Fibroblast of pulmonary artery (primary cell): ENCODE measurements around the gene MYRIP.
A peak's percentile ranks its signal among the peaks of the same experiment; 100 is the strongest.
"Not testable (repeated sequence)": the region's sequence is repeated elsewhere in the genome, so short reads cannot be mapped to it uniquely, and the experiment has no call there.

ENCODE experiments used
- DNase-seq: peaks from one replicate; pipeline ENCODE4 v3.0.0-alpha.2; 2010; ENCODE audit warnings: low read depth
- H3K4me3 ChIP-seq: replicated peaks from 2 replicates; pipeline ENCODE4 v1.5.1; 2011; ENCODE audit warnings: low read depth, mild to moderate bottlenecking, control low read depth, low read length, moderate library complexity
- TF ChIP-seq, protein P1 (sequence below): IDR thresholded peaks from 2 replicates; pipeline ENCODE4 v1.5.1; 2011; ENCODE audit warnings: mild to moderate bottlenecking, control low read depth, low read length, inconsistent platforms; ENCODE audit errors: missing control alignments

MYRIP gene

DNA sequence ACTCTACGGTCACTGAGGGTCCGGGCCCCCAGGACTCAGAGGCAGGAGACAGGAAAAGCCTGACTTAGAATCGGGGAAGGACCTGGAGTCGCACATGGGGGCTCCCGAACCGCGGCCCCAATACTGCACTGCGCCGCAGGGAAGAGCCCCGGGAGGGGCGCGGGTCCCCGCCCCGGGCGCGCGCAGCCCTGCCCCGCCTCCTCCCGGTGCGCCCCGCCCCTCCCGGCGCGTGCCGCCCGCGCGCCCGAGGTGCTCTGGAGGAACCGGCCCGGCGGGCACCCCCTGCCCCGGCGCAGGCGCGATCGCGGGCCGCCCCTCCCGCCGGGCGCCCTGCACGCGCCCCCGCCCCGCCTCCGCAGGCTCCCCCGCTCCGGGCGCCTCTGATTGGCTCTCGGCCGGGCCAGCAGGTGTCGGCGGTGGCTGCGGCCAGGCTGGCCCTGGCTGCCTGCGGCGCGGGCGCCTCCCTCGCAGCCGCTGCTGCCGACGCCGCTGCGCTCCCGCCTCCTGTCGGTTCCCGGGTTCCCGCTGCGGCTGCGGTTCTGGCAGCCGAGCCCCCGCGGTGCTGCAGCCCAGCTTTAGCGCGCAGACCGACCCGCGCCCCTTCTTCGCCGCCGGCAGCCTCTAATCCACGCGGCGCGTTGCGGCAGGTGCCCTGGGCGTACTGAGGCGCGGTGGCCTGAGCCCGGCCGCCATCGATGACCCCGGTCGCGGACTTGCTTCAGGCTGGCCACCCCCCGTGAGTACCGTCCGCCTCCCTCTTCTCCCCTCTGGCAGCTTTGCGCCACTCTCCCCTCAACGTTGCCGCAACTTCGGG, at the start of gene MYRIP:
MYRIP (plus strand) TSS at position 429 of the 814 bp plus-strand sequence. CDS start 91,208 bp downstream, outside the sequence.
- peak within 1 kb of the TSS; percentile 33 for H3K4me3 ChIP-seq
- TF ChIP-seq, protein P1, sequence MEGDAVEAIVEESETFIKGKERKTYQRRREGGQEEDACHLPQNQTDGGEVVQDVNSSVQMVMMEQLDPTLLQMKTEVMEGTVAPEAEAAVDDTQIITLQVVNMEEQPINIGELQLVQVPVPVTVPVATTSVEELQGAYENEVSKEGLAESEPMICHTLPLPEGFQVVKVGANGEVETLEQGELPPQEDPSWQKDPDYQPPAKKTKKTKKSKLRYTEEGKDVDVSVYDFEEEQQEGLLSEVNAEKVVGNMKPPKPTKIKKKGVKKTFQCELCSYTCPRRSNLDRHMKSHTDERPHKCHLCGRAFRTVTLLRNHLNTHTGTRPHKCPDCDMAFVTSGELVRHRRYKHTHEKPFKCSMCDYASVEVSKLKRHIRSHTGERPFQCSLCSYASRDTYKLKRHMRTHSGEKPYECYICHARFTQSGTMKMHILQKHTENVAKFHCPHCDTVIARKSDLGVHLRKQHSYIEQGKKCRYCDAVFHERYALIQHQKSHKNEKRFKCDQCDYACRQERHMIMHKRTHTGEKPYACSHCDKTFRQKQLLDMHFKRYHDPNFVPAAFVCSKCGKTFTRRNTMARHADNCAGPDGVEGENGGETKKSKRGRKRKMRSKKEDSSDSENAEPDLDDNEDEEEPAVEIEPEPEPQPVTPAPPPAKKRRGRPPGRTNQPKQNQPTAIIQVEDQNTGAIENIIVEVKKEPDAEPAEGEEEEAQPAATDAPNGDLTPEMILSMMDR = no peak
- DNase-seq = peak; percentile 11

DNA sequence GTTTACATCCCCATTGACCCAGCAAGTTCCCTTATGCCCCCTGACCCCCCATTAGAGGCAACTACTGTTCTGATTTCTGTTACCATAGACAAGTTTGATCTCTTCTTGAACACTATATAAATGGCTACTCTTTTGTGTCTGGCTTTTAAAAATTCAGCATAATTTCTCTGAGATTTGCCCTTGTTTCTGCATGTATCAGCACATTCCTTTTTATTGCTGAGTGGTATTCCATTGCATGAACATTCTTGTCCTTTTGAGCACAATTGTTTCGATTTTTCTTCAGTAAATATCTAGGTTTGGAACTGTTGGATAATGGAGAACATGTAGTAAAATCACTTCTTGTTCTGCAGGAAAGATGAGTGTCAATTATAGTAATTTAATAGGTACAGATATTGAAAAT, 49.1 kb upstream of the MYRIP start:
- TF ChIP-seq, protein P1 = no peak
- no peak for DNase-seq
- H3K4me3 ChIP-seq = no peak overlapping the region

DNA sequence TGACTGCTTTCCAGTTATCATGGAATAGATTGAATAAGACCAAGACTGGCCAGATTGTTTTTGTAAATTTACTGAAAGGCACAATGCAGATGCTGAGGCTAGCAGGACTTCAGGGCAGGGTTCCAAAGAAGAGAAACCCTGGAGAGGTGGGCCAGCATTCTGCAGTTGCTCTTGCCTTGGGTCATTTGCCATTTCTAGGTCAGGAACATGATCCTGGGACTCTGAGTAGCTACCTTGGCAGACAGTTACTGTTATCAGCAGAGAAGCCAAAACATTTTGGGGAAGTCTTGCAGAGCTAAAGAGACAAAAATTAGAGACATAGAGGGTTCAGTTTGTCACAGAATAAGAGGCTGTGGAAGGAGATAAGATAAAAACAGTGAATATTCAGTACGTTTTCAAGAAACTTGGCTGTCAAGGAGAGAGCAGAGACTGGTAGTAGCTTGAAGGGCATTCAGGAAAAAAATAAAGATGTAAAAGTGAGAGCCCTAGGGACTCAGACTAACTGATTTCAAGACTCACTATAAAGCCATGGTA, 46.8 kb upstream of the MYRIP start:
- no peak for DNase-seq
- no peak overlapping the region for H3K4me3 ChIP-seq
- TF ChIP-seq, protein P1 = no peak

DNA sequence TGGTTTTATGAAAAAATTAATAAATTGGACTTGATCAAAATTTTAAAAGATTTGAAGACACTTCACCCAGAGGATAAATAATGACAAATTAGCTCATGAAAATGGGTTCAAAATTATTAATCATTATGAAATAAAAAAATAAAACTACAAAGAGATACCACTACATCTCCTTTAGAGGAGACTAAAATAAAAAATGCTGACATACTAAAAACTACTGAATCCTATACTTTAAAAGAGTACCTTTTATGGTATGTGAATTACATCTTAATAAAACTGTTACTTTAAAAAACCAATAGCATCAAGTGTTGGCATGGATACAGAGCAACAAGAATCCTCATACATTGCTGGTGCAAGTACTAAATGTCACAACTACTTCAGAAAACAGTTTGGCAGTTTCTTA, 46.0 kb upstream of the MYRIP start:
- no peak overlapping the region for H3K4me3 ChIP-seq
- TF ChIP-seq, protein P1 = no peak
- no peak for DNase-seq

DNA sequence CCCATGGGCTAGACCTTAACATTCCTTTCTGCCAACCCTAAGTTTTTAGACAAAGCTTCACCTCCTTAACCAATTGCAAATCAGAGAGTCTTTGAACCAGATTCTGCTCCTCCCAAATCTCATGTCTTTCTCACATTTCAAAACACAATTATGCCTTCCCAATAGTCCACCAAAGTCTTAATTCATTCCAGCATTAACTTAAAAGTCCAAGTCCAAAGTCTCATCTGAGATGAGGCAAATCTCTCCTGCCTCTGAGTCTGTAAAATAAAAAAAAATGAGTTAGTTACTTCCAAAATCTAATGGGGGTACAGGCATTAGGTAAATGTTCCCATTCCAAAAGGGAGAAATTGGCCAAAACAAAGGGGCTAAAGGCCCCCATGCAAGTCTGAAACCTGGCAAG, 43.8 kb upstream of the MYRIP start:
- no peak for DNase-seq
- TF ChIP-seq, protein P1 = no peak
- H3K4me3 ChIP-seq = no peak overlapping the region

DNA sequence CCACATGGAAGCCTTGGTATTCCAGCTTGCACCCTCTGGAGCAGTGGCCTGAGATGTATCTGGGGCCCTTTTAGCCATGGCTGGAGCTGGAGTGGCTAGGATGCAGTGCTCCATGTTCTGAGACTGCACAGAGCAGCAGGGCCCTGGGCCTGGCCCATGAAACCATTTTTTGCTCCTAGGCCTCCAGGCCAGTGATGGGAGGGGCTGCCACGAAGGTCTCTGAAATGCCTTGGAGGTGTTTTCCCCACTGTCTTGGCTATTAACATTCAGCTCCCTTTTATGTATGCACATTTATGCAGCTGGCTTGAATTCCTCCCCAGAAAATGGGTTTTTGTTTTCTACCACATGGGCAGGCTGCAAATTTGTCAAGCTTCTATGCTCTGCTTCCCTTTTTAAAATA, 43.0 kb upstream of the MYRIP start:
- TF ChIP-seq, protein P1 = no peak
- no peak for DNase-seq
- H3K4me3 ChIP-seq = no peak overlapping the region

DNA sequence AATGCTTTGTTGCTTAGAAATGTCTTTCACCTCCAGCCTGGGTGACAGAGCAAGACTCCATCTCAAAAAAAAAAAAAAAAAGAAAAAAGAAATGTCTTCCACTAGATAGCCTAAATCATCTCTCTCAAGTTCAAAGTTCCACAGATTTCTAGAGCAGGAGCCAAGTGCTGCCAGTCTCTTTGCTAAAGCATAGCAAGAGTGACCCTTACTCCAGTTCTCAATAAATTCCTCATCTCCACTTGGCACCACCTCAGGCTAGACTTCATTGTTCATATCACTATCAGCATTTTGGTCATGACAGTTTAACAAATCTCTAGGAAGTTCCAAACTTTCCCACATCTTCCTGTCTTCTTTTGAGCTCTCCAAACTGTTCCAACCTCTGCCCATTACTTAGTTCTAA, 42.5 kb upstream of the MYRIP start:
- H3K4me3 ChIP-seq, DNase-seq: not testable (repeated sequence)

DNA sequence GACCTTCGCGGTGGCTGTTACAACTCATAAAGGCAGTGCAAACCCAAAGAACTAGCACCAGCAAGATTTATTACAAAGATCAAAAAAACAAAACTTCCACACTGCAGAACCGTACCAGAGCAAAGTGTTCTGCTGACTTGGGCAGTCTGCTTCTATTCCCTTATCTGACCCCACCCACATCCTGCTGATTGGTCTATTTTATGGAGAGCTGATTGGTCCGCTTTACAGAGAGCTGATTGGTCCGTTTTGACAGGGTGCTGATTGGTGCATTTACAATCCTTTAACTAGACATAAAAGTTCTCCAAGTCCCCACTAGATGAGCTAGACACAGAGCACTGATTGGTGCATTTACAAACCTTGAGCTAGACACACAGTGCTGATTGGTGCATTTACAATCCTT, 31.2 kb upstream of the MYRIP start:
- H3K4me3 ChIP-seq, DNase-seq: not testable (repeated sequence)
